Stimulated activated CD4-positive, alpha-beta T cell treated with anti-CD3 and anti-CD28 coated beads, Interleukin-2, amount 100 ng/mL, for 24 hours (primary cell): Measurements from ENCODE around the gene EEIG2.

ENCODE experiments used
- DNase-seq, 2 donors: peaks; one replicate each; pipeline ENCODE4 v3.0.0-alpha.2; 2020

EEIG2 gene

GRCh38 chr1:108585313-108585712 lies 25.4 kb downstream of the EEIG2 start:
- DNase-seq: no peak

- DNase-seq: no peak
Measured at GRCh38 chr1:108590441-108590840, 30.5 kb downstream of the EEIG2 start.

DNA sequence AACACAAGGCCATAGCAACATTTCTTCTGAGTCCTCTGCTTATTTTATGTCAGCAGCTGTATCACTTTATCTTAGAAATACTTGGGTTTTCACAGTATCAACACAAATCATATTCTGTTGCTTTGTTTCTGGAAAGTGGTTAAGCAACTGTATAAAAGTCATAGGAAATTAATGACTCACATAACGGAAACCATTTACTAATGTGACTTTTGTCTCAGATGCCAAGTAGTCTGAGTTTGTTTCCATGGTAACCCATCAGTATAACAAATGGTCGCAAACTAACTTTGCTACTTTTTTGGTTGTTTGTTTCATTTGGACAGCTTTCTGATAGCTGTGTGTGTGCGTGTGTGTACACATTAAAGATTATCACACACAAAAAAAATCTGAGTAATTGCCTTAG lies 31.1 kb downstream of the EEIG2 start:
- DNase-seq: no peak

DNA sequence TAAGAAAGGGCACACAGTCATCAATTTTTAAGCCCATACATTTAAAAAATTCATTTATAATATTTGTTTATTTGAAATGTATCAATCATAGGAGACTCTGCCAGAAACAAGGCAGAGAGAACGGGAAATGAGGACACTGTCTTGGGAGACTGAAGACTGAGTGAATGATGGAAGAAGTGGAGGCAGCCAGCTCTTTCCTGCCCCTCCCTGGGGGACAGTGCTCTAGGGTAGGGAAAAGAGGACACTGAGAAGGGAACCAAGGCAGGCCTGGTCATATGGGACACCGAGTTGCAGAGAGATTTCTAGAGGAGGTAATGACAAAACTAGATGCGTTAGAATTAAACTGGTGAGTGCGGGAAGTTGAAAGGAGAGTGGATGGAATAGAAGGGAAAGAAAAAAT lies 31.6 kb downstream of the EEIG2 start:
- no peak for DNase-seq

DNA sequence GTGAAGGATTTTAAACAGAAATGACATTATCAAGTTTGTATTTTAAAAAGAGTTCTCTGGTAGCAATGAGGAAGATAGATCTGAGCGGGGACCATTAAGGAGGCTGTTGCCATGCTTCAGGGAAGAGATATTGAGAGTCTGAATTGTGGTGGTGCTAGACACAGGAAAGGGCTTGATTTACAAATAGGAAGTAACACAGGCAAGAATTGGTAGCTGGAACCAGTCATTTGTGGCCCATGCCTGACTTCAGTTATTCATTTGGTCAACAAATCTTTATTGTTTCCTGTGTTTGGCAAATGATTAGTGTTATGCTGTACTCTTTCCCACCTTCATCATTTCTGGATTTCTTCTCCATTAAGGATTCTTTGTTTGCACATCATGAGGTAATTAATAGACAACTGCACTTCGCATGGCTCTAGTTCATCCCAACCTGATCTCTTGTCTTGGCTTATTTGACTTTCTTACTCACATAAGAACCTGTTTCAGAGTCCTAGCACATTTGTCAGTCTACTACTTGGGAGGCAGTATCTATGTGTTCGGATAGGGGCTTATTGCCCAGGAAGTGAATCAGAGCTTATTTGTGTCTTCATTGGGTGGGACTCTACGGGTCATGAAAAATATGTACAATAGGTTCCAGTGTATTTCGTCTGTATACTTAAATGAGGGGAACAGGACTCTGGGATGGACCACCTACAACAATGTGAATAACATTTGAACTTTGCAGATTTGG lies 32.3 kb downstream of the EEIG2 start:
- no peak for DNase-seq

DNA sequence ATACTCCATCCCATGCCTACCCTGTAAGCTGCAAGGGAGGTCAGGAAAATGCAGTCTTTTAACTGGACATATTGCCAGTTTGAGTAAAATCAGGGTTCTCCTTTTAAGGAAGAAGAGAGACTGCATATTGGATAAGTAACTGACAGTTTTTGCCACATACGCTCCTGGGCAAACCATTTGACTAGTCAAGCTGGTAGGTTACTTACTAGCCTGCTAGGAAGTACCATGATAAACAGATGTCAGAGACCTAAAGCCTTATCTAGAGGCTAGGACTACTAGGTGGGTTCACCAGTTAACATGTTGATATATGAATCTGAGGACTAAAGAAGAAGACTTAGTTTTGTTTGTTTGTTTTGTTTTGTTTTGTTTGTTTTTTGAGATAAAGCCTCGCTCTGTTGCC lies 33.5 kb downstream of the EEIG2 start:
- no peak for DNase-seq

- no peak for DNase-seq
Measured at GRCh38 chr1:108595507-108595906, 35.6 kb downstream of the EEIG2 start.

GRCh38 chr1:108597041-108597440 lies 37.1 kb downstream of the EEIG2 start:
- no peak for DNase-seq

DNA sequence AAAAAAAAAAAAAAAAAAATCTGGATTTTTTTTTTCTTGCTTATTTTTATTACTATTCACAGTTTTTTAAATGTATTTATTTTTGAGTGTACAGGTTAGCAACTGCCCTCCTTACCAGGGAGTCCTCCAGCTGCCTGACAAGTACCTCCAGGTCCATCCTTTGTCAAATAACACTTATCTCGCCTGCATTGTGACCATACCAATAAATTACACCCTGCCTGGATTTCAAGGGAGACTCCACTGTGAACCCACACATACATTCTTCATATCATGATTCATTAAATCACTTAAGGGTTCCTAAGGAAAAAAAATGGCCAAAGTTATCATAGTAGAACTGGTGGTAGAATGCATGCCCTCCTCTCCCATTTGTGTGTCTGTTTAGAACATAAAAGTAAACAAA lies 38.4 kb downstream of the EEIG2 start:
- DNase-seq: no peak

- DNase-seq: no peak
Measured at GRCh38 chr1:108600504-108600903, 40.6 kb downstream of the EEIG2 start.

- no peak for DNase-seq
Measured at GRCh38 chr1:108601708-108602410, 42.0 kb downstream of the EEIG2 start.

GRCh38 chr1:108605633-108606032 lies 45.7 kb downstream of the EEIG2 start:
- DNase-seq: no peak

- DNase-seq: no peak
Measured at GRCh38 chr1:108606478-108606877, 46.6 kb downstream of the EEIG2 start.

DNA sequence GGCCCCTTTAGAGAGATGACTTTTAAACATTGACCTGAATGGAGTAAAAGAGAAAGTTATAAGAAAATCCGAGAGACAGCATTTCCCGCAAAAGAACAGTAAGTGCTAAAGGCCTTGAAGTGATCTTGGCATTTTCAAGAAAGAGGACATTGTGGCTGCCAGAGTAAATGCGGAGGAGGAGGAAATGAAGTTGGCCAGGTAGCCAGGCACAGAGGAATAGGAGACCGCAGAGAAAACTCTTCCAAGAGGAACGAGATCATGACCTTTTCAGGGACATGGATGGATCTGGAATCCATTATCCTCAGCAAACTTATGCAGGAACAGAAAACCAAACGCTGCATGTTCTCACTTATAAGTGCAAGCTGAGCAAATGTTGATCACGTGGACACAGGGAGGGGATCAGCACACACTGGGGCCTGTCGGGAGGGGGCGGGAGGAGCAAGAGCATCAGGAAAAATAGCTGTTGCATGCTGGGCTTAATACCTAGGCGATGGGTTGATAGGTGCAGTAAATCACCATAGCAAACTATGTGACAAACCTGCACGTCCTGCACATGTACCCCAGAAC lies 49.7 kb downstream of the EEIG2 start:
- DNase-seq: no peak
